D721Med (cell line): ENCODE results near the gene CCDC51.
"Not testable (repeated sequence)": the region's sequence is repeated elsewhere in the genome, so short reads cannot be mapped to it uniquely, and the experiment has no call there.

Source experiments
- DNase-seq: peaks from one replicate; pipeline ENCODE4 v3.0.0; 2011; ENCODE audit warnings: low spot score; ENCODE audit not compliant: insufficient read length
- FAIRE-seq: peaks from 2 replicates; lab custom pipeline; 2011; peaks lifted over from hg19 to GRCh38; lab: Jason Lieb, UNC
- CTCF ChIP-seq: IDR thresholded peaks from 2 replicates; pipeline ENCODE4 v1.5.1; 2012; ENCODE audit warnings: mild to moderate bottlenecking, control low read depth; ENCODE audit not compliant: insufficient read depth; ENCODE audit errors: missing control alignments

Gene CCDC51

DNA sequence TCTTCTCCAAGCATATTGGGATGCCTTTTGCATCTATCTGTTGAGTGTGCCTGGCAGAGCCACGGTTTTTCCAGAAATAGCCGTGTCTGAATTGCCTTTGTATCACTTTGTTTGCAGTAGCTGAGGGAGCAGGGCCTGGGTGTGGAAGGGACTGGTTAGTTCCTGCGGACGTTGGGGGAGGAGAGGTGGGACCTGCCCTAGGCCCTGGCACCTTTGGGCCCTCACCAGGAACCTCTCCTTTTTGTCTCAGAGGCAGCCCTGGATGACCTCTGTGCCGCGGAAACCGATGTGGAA, 25.3 kb upstream of the CCDC51 start:
- no peak for DNase-seq
- no peak for FAIRE-seq
- no peak for TF ChIP-seq CTCF

- DNase-seq: no peak
- TF ChIP-seq CTCF: no peak
- FAIRE-seq: no peak
Observed at GRCh38 chr3:48464713-48465221, 24.8 kb upstream of the CCDC51 start.

DNA sequence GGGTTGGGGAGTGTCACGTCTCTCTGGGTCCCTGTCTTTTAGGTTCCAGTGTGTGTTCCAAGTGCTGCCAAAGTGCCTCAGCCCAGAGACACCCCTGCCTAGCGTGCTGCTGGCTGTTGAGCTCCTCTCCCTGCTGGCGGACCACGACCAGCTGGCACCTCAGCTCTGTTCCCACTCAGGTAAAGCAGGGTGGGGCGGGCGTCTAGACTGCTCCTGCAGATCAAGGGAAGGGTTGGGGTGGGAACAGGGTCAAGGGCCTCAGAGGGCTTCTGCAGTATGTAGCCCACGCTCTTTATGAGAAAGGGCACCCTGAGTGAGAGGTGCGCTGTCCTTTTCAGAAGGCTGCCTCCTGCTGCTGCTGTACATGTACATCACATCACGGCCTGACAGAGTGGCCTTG, 23.8 kb upstream of the CCDC51 start:
- FAIRE-seq: no peak
- no peak for TF ChIP-seq CTCF

GRCh38 chr3:48461767-48462166, 21.8 kb upstream of the CCDC51 start:
- FAIRE-seq, DNase-seq: not testable (repeated sequence)

More for the DNA sequence above, 23.8 kb upstream of the CCDC51 start:
- DNase-seq: no peak

- TF ChIP-seq CTCF: no peak
- no peak for FAIRE-seq
- no peak for DNase-seq
Observed at GRCh38 chr3:48460517-48460902, 20.6 kb upstream of the CCDC51 start.

DNA sequence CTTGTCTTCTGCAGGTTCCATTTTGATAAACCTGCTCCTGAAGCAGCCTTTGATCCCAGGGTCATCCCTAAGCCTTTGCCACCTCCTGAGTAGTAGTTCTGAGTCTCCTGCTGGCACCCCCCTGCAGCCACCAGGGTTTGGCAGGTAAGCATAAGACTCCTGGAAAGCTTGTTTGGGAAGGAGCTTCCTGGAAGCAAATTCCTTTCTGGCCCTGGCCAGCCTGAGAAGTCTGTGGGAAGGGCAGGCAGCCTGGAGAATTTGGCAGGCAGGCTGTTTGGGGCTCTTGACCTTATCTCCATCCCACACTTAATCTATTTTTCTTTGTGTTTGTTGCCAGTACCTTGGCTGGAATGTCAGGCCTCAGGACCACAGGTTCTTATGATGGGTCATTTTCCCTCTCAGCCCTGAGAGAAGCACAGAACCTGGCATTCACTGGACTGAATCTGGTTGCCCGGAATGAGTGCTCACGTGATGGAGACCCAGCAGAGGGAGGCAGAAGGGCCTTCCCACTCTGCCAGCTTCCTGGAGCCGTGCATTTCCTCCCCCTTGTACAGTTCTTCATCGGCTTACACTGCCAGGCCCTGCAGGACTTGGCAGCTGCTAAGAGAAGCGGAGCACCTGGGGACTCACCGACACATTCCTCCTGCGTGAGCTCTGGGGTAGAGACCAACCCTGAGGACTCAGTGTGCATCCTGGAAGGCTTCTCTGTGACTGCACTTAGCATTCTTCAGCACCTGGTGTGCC, 20.0 kb upstream of the CCDC51 start:
- TF ChIP-seq CTCF: no peak
- DNase-seq (no peak), FAIRE-seq (no peak)

- TF ChIP-seq CTCF: no peak
- DNase-seq (no peak), FAIRE-seq (no peak)
Observed at GRCh38 chr3:48459331-48459730, 19.4 kb upstream of the CCDC51 start.
